Neural cell (in vitro differentiated cells): ENCODE measurements around the gene ANTXR2.

Experiments used
- CTCF ChIP-seq: fragments of 450-650 bp; IDR thresholded peaks from 2 replicates; pipeline ENCODE4 v1.5.1; 2014; ENCODE audit warnings: antibody characterized with exemption, mild to moderate bottlenecking, moderate library complexity; ENCODE audit not compliant: poor library complexity, severe bottlenecking
- EZH2 ChIP-seq: fragments of 200-600, 300-800 bp; shearing (Covaris generic), sonication (generic); IDR thresholded peaks from 2 replicates; pipeline ENCODE4 v1.6.1; 2014; ENCODE audit warnings: antibody characterized with exemption, low read length, borderline replicate concordance, mild to moderate bottlenecking; ENCODE audit not compliant: insufficient read depth, poor library complexity, severe bottlenecking
- MXI1 ChIP-seq: fragments of 450-650 bp; conservative IDR thresholded peaks from 2 replicates; pipeline ENCODE4 v1.6.1; 2014; ENCODE audit warnings: antibody characterized with exemption, mild to moderate bottlenecking; ENCODE audit not compliant: poor library complexity, severe bottlenecking
- POLR2AphosphoS5 ChIP-seq: IDR thresholded peaks from 2 replicates; pipeline ENCODE4 v1.6.1; 2012
- REST ChIP-seq: IDR thresholded peaks from 2 replicates; pipeline ENCODE4 v1.6.1; 2012; ENCODE audit warnings: borderline replicate concordance

GRCh38 chr4:79920163-79920853 is 152.7 kb downstream of the ANTXR2 start:
- TF ChIP-seq MXI1 (no peak), CTCF (no peak), POLR2AphosphoS5 (no peak), EZH2 (no peak), REST (no peak)
